GM23248 (cell line): Measurements from ENCODE around the gene PDE6H. TPM values are rescaled to one million over a fixed set of nuclear protein-coding genes. Genes with fewer than 3 reads are reported as not detected.
A peak's percentile ranks its signal among the peaks of the same experiment; 100 is the strongest.

Source experiments
- DNase-seq: peaks from one replicate; pipeline ENCODE4 v3.0.0-alpha.2; 2015
- H2AFZ ChIP-seq: fragments of 200-600 bp; sonication (generic); 2 replicates; pipeline ENCODE4 v1.6.1; 2016; ENCODE audit warnings: antibody characterized with exemption
- H3F3A ChIP-seq: fragments of 200-600 bp; sonication (generic); 2 replicates; pipeline ENCODE4 v1.6.1; 2016; ENCODE audit warnings: mild to moderate bottlenecking, antibody characterized with exemption, mixed run types; ENCODE audit not compliant: insufficient read depth
- H3K27ac ChIP-seq: fragments of 200-600 bp; sonication (generic); 2 replicates; pipeline ENCODE4 v1.5.1; 2016; ENCODE audit warnings: mild to moderate bottlenecking
- H3K27me3 ChIP-seq: fragments of 200-600 bp; sonication (generic); replicated peaks from 2 replicates; pipeline ENCODE4 v1.6.1; 2016; ENCODE audit warnings: mild to moderate bottlenecking; ENCODE audit not compliant: insufficient read depth
- H3K36me3 ChIP-seq: fragments of 200-600 bp; sonication (generic); 2 replicates; pipeline ENCODE4 v1.6.1; 2016; ENCODE audit warnings: low read depth, mild to moderate bottlenecking
- H3K4me1 ChIP-seq: fragments of 200-600 bp; sonication (generic); 2 replicates; pipeline ENCODE4 v1.6.1; 2016; ENCODE audit warnings: mild to moderate bottlenecking; ENCODE audit not compliant: insufficient read depth
- H3K4me2 ChIP-seq: fragments of 200-600 bp; sonication (generic); one replicate; pipeline ENCODE4 v1.6.1; 2016; ENCODE audit warnings: mild to moderate bottlenecking; ENCODE audit not compliant: unreplicated experiment
- H3K4me3 ChIP-seq: fragments of 200-600 bp; sonication (generic); 2 replicates; pipeline ENCODE4 v1.5.1; 2016; ENCODE audit warnings: mild to moderate bottlenecking
- H3K79me2 ChIP-seq: fragments of 200-600 bp; sonication (generic); 2 replicates; pipeline ENCODE4 v1.6.1; 2016; ENCODE audit warnings: mild to moderate bottlenecking; ENCODE audit not compliant: insufficient read depth
- H3K9ac ChIP-seq: fragments of 200-600 bp; sonication (generic); 2 replicates; pipeline ENCODE4 v1.6.1; 2016; ENCODE audit warnings: mild to moderate bottlenecking
- H3K9me2 ChIP-seq: fragments of 200-600 bp; sonication (generic); 2 replicates; pipeline ENCODE4 v1.6.1; 2016; ENCODE audit warnings: mixed run types, mild to moderate bottlenecking, moderate library complexity; ENCODE audit not compliant: insufficient read depth
- H3K9me3 ChIP-seq: fragments of 200-600 bp; sonication (generic); one replicate; pipeline ENCODE4 v1.6.1; 2017; ENCODE audit warnings: low read depth
- H4K20me1 ChIP-seq: fragments of 200-600 bp; sonication (generic); 2 replicates; pipeline ENCODE4 v1.6.0; 2016; ENCODE audit not compliant: insufficient read depth
- EZH2 ChIP-seq: fragments of 200-600 bp; sonication (generic); IDR thresholded peaks from 2 replicates; pipeline ENCODE4 v1.6.1; 2018; ENCODE audit warnings: antibody characterized with exemption, mild to moderate bottlenecking; ENCODE audit not compliant: insufficient read depth, poor library complexity, severe bottlenecking
- EZH2phosphoT487 ChIP-seq: fragments of 200-600 bp; sonication (generic); IDR thresholded peaks from 2 replicates; pipeline ENCODE4 v1.6.1; 2018; ENCODE audit warnings: antibody characterized with exemption, moderate library complexity, mild to moderate bottlenecking, low read depth; ENCODE audit not compliant: insufficient read depth
- whole genome bisulfite sequencing, 2 experiments: methylation state at CpG; one replicate each; pipeline ENCODE4 v1.1.6; 2015 to 2017; ENCODE audit warnings: low lambda C conversion rate in 2 of 2, low coverage in 1 of 2; ENCODE audit errors: missing lambda C conversion rate in 2 of 2; 5-methylcytosine and 5-hydroxymethylcytosine counted together
- in situ Hi-C: fragments of 300-500 bp; cut with MboI; formaldehyde crosslinking; loops from 2 replicates; pipeline ENCODE4 v1.15.0; 2020
- polyA plus RNA-seq: library from polyadenylated mRNA; unstranded; fragments of >200 nt; fragmentation: Nextera tagmentation; extraction: Ambion mirVana; gene quantifications from 2 replicates; pipeline ENCODE4 v1.2.1, GENCODE V29; 2016
- total RNA-seq: library from RNA; depleted of rRNA; stranded (reverse); fragments of >200 nt; shearing (Covaris generic); gene quantifications from 2 replicates; pipeline ENCODE4 v1.2.3, GENCODE V29; 2014

Gene PDE6H
- total and polyA plus RNA-seq, 2 experiments from 2014 or later: not detected

DNA sequence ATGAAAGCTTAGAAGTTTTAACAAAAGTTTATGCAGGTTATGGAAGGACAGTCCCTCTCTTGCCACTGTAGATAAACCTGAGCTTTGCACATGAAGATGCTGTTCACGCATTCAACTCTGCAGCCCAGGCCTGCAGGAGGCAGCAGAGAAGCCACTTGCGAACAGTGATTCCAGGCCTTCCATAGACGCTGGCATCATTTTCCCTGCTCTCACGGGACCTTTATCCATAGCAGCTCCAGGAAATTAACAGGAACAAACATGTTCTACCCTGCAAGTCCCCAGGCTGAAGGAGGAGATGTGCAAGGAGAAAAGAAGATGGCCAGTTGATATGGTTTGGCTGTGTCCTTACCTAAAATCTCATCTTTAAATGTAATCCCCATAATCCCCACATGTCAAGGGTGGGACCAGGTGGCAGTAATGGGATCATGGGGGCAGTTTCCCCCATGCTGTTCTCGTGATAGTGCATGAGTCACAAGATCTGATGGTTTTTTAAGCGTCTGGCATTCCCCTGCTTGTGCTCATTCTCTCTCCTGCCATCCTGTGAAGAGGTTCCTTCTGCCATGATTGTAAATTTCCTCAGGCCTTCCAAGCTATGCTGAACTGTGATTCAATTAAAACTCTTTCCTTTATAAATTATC lies 36.5 kb upstream of the PDE6H start:
- H3K4me2 ChIP-seq: no peak overlapping the region
- WGBS, 2 experiments: 74 to 78% methylated on average over 6 of the region's 6 CpGs
- no peaks in the 10 kb centered on the region for H3K9me2 ChIP-seq
- no peak overlapping the region for H3K4me3 ChIP-seq
- no peaks in the 10 kb centered on the region for H3K27me3 ChIP-seq
- no peaks in the 10 kb centered on the region for H4K20me1 ChIP-seq
- in situ Hi-C loops: no loop called here
- peak; percentile 11 for DNase-seq
- H3K4me1 ChIP-seq: no peaks in the 10 kb centered on the region
- no peak for TF ChIP-seq EZH2phosphoT487
- no peak for TF ChIP-seq EZH2
- no peak overlapping the region for H2AFZ ChIP-seq
- H3K9me3 ChIP-seq: no peaks in the 10 kb centered on the region
- no peaks in the 10 kb centered on the region for H3K36me3 ChIP-seq
- H3K9ac ChIP-seq: no peak overlapping the region
- H3K27ac ChIP-seq: no peak overlapping the region
- no peaks in the 10 kb centered on the region for H3K79me2 ChIP-seq
- no peaks in the 10 kb centered on the region for H3F3A ChIP-seq

DNA sequence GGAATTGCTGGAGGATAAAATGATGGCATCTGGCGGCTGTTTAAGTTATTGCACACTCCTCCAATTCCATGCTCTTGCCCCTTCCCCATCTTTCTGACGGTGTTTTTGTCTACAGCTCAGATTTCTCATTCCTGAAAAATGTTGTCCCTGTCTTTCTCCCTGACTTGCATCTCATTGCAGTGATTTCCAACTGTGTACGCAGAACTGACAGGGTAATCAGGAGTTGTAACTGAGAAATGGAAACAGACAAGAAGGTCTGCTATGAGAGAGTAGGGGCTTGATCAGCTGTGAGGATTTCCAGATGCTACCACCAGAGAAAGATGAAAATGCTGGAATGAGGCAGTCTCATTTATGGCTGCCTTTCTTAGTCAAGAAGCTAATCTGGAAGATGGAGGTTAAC lies 35.8 kb upstream of the PDE6H start:
- Histone ChIP-seq H3K27me3 (no peaks in the 10 kb centered on the region), H3K4me1 (no peaks in the 10 kb centered on the region), H3K4me3 (no peak overlapping the region), H3K36me3 (no peaks in the 10 kb centered on the region), H3K27ac (no peak overlapping the region), H3K9me3 (no peaks in the 10 kb centered on the region), H2AFZ (no peak overlapping the region), H3K9me2 (no peaks in the 10 kb centered on the region), H3K9ac (no peak overlapping the region), H3F3A (no peaks in the 10 kb centered on the region), H3K79me2 (no peaks in the 10 kb centered on the region), H4K20me1 (no peaks in the 10 kb centered on the region), H3K4me2 (no peak overlapping the region)
- TF ChIP-seq EZH2phosphoT487 (no peak), EZH2 (no peak)
- WGBS, 2 experiments: 85 to 88% methylated on average over 3 of the region's 3 CpGs
- in situ Hi-C loops: no loop called here
- DNase-seq: no peak

DNA sequence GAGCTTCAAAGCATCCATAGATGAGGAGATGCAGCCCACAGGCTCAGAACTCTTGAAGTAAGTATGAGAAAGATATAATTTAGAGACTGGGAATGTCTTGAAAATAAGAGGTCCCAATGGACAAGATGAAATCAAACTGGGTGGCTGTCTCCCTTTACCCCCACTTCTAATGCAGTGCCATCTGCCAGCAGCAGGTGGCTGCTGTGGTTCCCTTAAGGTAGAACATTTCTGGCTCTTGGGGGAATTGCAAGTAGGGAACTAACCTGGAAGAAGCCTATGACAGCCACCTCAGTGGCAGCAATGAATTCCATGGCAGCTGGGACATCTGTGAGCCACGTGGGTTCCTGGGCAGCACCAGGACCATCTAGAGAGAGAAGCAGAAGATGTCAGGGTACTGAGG lies 35.2 kb upstream of the PDE6H start:
- Histone ChIP-seq H3K4me3 (no peak overlapping the region), H3K4me2 (no peak overlapping the region), H3K27ac (no peak overlapping the region), H3K4me1 (no peaks in the 10 kb centered on the region), H3K79me2 (no peaks in the 10 kb centered on the region), H3K36me3 (no peaks in the 10 kb centered on the region), H3K9me2 (no peaks in the 10 kb centered on the region), H3K9me3 (no peaks in the 10 kb centered on the region), H3K27me3 (no peaks in the 10 kb centered on the region), H3K9ac (no peak overlapping the region), H2AFZ (no peak overlapping the region), H4K20me1 (no peaks in the 10 kb centered on the region), H3F3A (no peaks in the 10 kb centered on the region)
- WGBS, 2 experiments: 5 to 19% methylated on average over 1 of the region's 1 CpG
- TF ChIP-seq EZH2 (no peak), EZH2phosphoT487 (no peak)
- in situ Hi-C loops: no loop called here
- DNase-seq: no peak

DNA sequence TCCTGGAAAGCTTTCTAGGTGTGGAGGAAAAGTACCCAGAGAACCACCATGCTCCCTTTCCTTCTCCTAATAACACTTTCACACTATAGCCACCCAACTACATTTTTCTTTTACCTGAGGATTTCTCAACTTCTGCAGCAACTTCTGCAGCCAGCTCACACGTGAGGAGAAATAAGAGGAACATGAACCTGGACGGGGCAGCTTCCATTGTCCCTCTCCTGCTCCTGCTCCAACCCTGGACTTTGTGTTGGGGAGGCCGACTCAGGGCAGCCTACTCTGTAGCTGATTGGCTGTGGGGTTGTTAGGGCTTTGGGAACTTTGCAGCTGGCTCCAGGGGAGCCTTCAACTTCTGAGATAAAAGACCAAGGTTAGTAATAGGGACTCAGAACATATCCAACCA lies 34.5 kb upstream of the PDE6H start, which contains the start of gene ERP27:
ERP27 (minus strand) TSS at position 237 of the 400 bp plus-strand sequence; CDS start at position 208, 29 bp downstream.
- TF ChIP-seq EZH2phosphoT487 (no peak), EZH2 (no peak)
- Histone ChIP-seq H3K79me2 (no peaks in the 10 kb centered on the region), H3F3A (no peaks in the 10 kb centered on the region), H3K4me2 (no peak within 1 kb of the TSS), H3K27ac (no peak within 1 kb of the TSS), H3K4me3 (no peak within 1 kb of the TSS), H3K27me3 (no peaks in the 10 kb centered on the region), H4K20me1 (no peaks in the 10 kb centered on the region), H3K9ac (no peak within 1 kb of the TSS), H3K4me1 (no peaks in the 10 kb centered on the region), H3K36me3 (no peaks in the 10 kb centered on the region), H3K9me3 (no peaks in the 10 kb centered on the region), H2AFZ (no peak within 1 kb of the TSS), H3K9me2 (no peaks in the 10 kb centered on the region)
- WGBS, 2 experiments: 60 to 74% methylated on average over 3 of the region's 3 CpGs
- in situ Hi-C loops: no loop called here
- no peak for DNase-seq

DNA sequence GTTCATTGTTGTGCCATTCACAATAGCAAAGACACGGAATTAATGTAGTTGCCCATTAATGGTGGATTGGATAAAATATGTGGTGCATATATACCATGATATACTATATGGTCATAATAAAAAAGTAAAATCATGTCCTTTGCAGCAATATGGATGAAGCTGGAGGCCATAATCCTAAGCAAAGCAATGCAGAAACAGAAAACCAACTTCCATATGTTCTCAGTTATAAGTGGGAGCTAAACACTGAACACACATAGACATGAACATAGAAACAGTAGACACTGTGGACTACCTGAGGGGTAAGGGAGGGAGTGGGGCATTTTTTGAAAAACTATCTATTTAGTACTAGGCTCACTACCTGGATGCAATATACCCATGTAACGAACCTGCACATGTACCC lies 31.5 kb upstream of the PDE6H start:
- Histone ChIP-seq H3K36me3 (no peaks in the 10 kb centered on the region), H3F3A (no peaks in the 10 kb centered on the region), H3K9ac (no peak overlapping the region), H3K27ac (no peak overlapping the region), H3K4me3 (no peak overlapping the region), H4K20me1 (no peaks in the 10 kb centered on the region), H3K4me1 (no peaks in the 10 kb centered on the region), H3K27me3 (no peaks in the 10 kb centered on the region), H3K9me2 (no peaks in the 10 kb centered on the region), H3K9me3 (no peaks in the 10 kb centered on the region), H3K79me2 (no peaks in the 10 kb centered on the region), H2AFZ (no peak overlapping the region), H3K4me2 (no peak overlapping the region)
- WGBS, 2 experiments: 88 to 96% methylated on average over 2 of the region's 2 CpGs
- in situ Hi-C loops: no loop called here
- no peak for DNase-seq
- TF ChIP-seq EZH2phosphoT487 (no peak), EZH2 (no peak)
